HG02973 (cell line): ENCODE measurements around the gene OR2W3.
A peak's percentile ranks its signal among the peaks of the same experiment; 100 is the strongest.

Experiments
- ATAC-seq: cut with Tn5 transposase; IDR thresholded peaks from one replicate; pipeline ENCODE4 v1.9.1; 2021; ENCODE audit warnings: moderate library complexity; ENCODE audit not compliant: unreplicated experiment

OR2W3 gene

DNA sequence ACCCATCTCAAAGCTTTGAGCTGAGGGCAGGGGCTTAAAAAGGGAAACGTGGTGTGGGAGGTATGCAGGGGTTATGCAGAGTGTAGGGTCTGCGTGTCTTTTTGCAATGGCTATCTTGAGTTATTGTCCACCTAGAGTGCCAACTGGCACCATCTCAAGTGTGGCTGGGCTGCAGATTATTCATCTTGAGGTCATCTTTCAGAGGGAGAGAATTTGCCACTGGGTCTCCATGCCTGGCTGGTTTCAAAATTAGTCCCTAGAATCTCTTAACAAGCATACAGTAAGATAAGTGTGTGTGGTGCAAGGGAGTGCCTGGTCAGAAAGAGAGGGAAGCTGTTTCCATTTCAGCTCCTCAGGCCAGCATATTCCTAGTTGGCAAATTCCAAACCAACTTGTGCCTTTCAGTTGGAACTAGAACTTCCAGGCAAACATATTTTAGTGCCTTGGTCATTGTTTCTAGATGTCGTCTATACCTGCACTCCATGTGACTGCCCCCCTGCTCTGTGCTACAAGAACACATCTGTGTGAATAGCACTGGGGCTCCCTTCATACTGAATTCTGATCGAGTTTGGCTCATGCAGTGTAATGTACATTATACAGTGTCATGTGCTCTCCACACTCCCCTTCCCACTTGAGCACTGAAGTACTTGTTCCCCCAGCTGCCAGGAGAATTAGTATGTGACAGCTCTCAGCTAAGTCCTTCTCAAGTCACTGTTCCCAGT, 19.7 kb downstream of the OR2W3 start:
- no peak for ATAC-seq

DNA sequence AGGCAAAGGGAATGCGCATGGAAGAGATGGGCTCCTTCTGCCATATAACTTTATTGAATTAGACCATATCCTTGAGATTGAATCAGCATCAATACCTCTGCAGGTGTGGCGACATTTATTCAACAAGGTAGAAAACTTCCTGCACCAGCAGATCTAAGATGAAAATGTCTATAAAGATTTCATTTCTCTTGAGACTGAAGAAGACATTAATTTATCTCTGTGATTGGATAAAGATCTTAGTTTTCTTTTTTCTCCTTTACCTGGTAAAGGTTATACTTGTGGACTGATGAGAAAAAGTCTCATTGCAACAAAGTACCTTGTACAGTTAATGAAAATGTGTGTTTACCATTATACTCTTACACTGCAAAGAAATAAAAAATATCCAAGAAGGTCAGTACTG, 24.6 kb downstream of the OR2W3 start, which contains the start of gene OR2T8:
OR2T8 (plus strand) TSS at position 301 of the 400 bp plus-strand sequence. CDS start 766 bp downstream, outside the sequence.
- no peak for ATAC-seq

DNA sequence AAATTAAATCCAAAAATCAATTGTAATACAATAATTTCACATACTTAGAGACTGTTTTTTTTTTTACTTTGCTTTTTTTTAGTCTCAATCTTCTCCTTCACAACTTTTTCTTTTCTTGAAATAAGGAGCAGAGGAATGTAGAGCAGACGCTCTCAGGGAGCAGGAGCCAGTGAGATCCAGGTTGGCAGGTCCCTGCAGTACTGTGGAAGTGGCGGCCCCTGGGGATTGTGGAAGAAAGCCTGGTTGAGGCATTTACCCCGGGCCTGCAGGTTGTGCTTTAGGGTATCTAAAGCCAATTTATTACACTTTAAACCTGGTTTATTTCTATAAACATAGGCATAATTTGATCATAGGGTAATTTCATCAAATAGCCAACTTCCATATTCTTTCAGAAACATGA, 28.6 kb downstream of the OR2W3 start:
- ATAC-seq = no peak

DNA sequence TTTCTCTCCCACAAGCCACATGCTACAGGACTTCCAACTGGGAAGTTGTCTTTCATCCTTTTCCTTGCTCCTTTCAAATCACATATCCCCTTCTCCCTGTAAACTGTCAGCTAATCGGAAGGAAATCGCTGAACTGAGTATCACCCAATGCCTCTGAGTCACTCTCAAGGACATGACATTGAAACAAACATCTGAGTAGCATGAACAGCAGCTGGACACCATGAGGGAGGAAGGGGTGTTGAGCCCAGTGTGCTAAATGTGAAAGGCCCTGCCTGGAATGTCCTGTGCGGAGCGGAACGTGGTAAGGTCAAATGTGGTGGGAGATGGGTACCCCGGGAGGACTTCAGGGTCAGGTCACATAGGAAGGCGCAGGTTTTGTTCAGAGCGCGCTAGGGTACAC, 29.5 kb downstream of the OR2W3 start, which contains the start of gene OR2AJ1:
OR2AJ1 (plus strand) TSS at position 22 of the 400 bp plus-strand sequence. CDS start 8,880 bp downstream, outside the sequence.
- ATAC-seq = no peak

DNA sequence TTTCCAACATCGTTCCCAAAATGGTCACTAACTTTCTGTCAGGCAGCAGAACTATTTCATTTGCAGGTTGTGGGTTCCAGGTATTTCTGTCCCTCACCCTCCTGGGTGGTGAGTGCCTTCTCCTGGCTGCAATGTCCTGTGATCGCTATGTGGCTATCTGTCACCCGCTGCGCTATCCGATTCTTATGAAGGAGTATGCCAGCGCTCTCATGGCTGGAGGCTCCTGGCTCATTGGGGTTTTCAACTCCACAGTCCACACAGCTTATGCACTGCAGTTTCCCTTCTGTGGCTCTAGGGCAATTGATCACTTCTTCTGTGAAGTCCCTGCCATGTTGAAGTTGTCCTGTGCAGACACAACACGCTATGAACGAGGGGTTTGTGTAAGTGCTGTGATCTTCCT, 38.6 kb downstream of the OR2W3 start:
- no peak for ATAC-seq

DNA sequence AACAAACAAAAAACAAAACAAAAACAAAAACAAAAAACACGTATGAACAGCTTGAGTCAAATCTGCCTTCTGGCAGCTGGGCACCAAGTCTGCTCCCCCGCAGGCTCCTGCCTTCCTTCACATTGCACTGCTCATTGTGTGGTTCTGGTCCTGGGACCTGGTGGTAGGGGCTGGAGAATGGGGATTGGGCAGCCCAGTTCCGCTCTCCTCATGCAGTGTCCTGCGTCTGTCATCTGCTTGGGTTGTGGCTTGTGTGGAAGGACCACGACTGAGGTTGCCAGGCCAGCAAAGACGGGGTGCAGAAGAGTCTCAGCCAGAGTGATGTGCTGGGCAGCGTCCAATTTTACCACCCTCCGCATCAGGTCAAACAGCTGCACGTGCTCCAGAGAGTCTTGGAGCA, 40.4 kb downstream of the OR2W3 start:
- no peak for ATAC-seq

DNA sequence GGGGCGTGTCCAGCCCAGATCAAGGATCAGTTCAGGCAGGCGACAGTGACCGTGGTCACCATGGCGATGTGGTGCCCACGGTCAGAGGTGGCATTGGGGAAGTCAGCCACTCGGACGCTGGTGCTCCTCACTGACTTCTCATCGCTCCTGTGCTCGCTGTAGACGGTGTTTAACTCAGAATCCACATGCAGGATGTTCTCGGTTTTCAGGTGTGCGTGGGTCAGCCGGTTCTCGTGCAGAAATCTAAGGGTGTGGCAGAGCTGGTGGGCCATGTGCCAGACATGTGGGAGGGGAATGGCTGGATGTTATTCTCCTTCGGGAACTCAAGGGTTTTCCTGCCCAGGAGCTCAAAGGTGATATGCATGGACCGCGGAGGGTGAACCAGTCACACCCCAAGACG, 41.0 kb downstream of the OR2W3 start:
- ATAC-seq = no peak

DNA sequence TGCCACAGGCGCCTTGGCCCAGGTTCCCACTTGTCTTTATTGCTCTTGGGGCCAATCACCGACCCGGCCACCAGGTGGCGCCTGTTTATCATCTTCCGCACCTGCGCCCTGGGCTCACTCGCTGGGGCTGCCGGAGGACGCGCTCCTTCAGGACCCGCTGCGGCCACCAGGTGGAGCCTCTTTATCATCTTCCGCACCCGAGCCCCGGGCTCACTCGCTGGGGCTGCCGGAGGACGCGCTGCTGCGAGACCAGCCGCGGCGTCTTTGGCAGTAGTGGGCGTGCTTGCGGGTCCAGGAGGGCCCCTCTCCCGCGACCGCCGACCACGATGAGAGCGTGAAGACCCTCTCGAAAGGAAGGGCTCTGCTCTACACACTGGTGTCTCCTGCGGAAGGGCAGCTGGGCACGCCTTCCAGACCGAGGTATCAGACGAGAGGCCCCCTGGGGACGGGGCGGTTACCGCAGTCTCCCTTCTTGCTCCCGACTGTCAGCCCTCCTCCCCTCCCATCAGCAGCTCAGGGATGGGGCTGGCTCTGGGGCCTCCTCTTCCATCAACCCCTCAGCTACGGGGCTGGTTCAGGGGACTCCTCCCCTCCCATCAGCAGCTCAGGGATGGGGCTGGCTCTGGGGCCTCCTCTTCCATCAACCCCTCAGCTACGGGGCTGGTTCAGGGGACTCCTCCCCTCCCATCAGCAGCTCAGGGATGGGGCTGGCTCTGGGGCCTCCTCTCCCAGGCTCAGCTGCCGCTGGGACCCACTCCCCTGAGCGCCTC, 41.8 kb downstream of the OR2W3 start:
- ATAC-seq = peak; percentile 100

DNA sequence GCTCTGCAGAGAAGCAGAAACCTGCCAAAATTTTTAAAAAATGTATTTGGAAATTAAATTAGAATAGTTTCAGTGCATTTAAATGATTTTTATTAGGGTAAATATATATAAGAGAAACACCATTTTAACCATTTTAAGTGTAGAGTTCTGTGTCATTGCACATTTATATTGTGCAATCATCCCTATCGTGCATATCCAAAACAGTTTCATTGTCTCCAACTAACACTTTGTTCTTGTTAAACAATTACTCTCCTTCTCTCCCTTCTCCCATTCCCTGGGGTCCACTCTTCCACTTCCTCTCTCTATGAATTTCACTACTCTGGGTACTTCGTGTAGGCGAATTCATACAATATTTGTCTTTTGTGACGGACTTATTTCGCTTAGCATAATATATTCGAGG, 47.2 kb downstream of the OR2W3 start:
- ATAC-seq = no peak
